Right atrium auricular region (tissue), 2 donors: ENCODE measurements around the gene SHMT2. TPM values are rescaled to one million over a fixed set of nuclear protein-coding genes. Genes with fewer than 3 reads are reported as not detected.

Source experiments
- DNase-seq: peaks from one replicate; pipeline ENCODE4 v3.0.0-alpha.2; 2019; ENCODE audit warnings: low spot score
- H3K27ac ChIP-seq, 2 donors: fragments of 200-600 bp; sonication (generic); 1 replicate in 1 of 2; 2 replicates in 1 of 2; pipeline ENCODE4 v1.5.1; 2016 to 2019
- H3K27me3 ChIP-seq, 2 donors: fragments of 200-600 bp; sonication (generic); one replicate each; pipeline versions ENCODE4 v1.5.1 to v1.6.0; 2017 to 2019
- H3K36me3 ChIP-seq: fragments of 200-600 bp; sonication (generic); one replicate; pipeline ENCODE4 v1.5.1; 2016
- H3K4me1 ChIP-seq, 2 donors: fragments of 200-600 bp; sonication (generic); one replicate each; pipeline versions ENCODE4 v1.5.1 to v1.6.0; 2017 to 2019
- H3K4me3 ChIP-seq, 2 donors: fragments of 200-600 bp; sonication (generic); 1 replicate in 1 of 2; 2 replicates in 1 of 2; pipeline ENCODE4 v1.5.1; 2017 to 2019; ENCODE audit warnings: mild to moderate bottlenecking in 1 of 2, moderate library complexity in 1 of 2
- H3K9me3 ChIP-seq, 2 donors: fragments of 200-600 bp; sonication (generic); one replicate each; pipeline ENCODE4 v1.5.1; 2019
- CTCF ChIP-seq, 2 donors: fragments of 200-600 bp; sonication (generic); IDR thresholded peaks; one replicate each; pipeline ENCODE4 v1.5.1; 2019; ENCODE audit warnings: antibody characterized with exemption in 2 of 2
- total RNA-seq, 2 donors: library from RNA; depleted of rRNA; stranded (reverse); fragments of >200 nt; gene quantifications; one replicate each; pipeline ENCODE4 v1.1.0, GENCODE V29; 2016

The SHMT2 gene
- total RNA-seq, 2 donors from 2014 or later, result 16.6 to 33.0 TPM

GRCh38 chr12:57195186-57195585 is 34.3 kb upstream of the SHMT2 start:
- DNase-seq, result no peak
- peaks cover 95% of the 10 kb centered on the region for H3K36me3 ChIP-seq
- H3K4me1 ChIP-seq, result peaks cover 0 to 6% of the 10 kb centered on the region in 2 donors
- H3K9me3 ChIP-seq, result no peaks in the 10 kb centered on the region
- H3K27me3 ChIP-seq, result no peaks in the 10 kb centered on the region
- TF ChIP-seq CTCF (IDR thresholded peaks at IDR 0.05), result no peak
- H3K27ac ChIP-seq, result no peak overlapping the region
- H3K4me3 ChIP-seq, result no peak overlapping the region

GRCh38 chr12:57195611-57196371 is 33.7 kb upstream of the SHMT2 start:
- H3K27ac ChIP-seq, result no peak overlapping the region
- no peak for DNase-seq
- H3K4me1 ChIP-seq, result peaks cover 0 to under 1% of the 10 kb centered on the region in 2 donors
- H3K36me3 ChIP-seq, result peaks cover 98% of the 10 kb centered on the region
- TF ChIP-seq CTCF (IDR thresholded peaks at IDR 0.05), result no peak
- H3K27me3 ChIP-seq, result no peaks in the 10 kb centered on the region
- H3K4me3 ChIP-seq, result no peak overlapping the region
- H3K9me3 ChIP-seq, result no peaks in the 10 kb centered on the region

GRCh38 chr12:57196439-57196838 is 33.1 kb upstream of the SHMT2 start:
- no peaks in the 10 kb centered on the region for H3K27me3 ChIP-seq
- H3K9me3 ChIP-seq, result no peaks in the 10 kb centered on the region
- H3K36me3 ChIP-seq, result peaks cover 100% of the 10 kb centered on the region
- no peak for TF ChIP-seq CTCF (IDR thresholded peaks at IDR 0.05)
- DNase-seq, result no peak
- H3K4me3 ChIP-seq, result no peak overlapping the region
- H3K27ac ChIP-seq, result no peak overlapping the region
- H3K4me1 ChIP-seq, result no peaks in the 10 kb centered on the region

- no peak for DNase-seq
- H3K27ac ChIP-seq, result no peak overlapping the region
- H3K36me3 ChIP-seq, result peaks cover 100% of the 10 kb centered on the region
- TF ChIP-seq CTCF (IDR thresholded peaks at IDR 0.05), result no peak
- H3K4me1 ChIP-seq, result no peaks in the 10 kb centered on the region
- H3K4me3 ChIP-seq, result no peak overlapping the region
- H3K9me3 ChIP-seq, result no peaks in the 10 kb centered on the region
- H3K27me3 ChIP-seq, result no peaks in the 10 kb centered on the region
These were observed 32.6 kb upstream of the SHMT2 start for GRCh38 chr12:57196956-57197355.

GRCh38 chr12:57198329-57198728 is 31.2 kb upstream of the SHMT2 start:
- no peak overlapping the region for H3K4me3 ChIP-seq
- no peak for DNase-seq
- H3K27me3 ChIP-seq, result no peaks in the 10 kb centered on the region
- peaks cover 100% of the 10 kb centered on the region for H3K36me3 ChIP-seq
- no peaks in the 10 kb centered on the region for H3K9me3 ChIP-seq
- TF ChIP-seq CTCF (IDR thresholded peaks at IDR 0.05), result no peak
- no peaks in the 10 kb centered on the region for H3K4me1 ChIP-seq
- H3K27ac ChIP-seq, result no peak overlapping the region

GRCh38 chr12:57199191-57199590 is 30.3 kb upstream of the SHMT2 start:
- Histone ChIP-seq H3K27me3 (no peaks in the 10 kb centered on the region), H3K27ac (no peak overlapping the region)
- TF ChIP-seq CTCF (IDR thresholded peaks at IDR 0.05), result no peak

More at GRCh38 chr12:57199191-57199590, 30.3 kb upstream of the SHMT2 start:
- no peaks in the 10 kb centered on the region for H3K4me1 ChIP-seq
- no peak for DNase-seq
- H3K36me3 ChIP-seq, result peaks cover 100% of the 10 kb centered on the region
- H3K4me3 ChIP-seq, result no peak overlapping the region
- no peaks in the 10 kb centered on the region for H3K9me3 ChIP-seq
